DLD1 (cell line): Measurements from ENCODE around the gene APIP.

Experiments
- in situ Hi-C: cut with HindIII; loops from 2 replicates; pipeline ENCODE4 v1.10.0; 2017; ENCODE audit warnings: low sequenced_read_pairs

The APIP gene

DNA sequence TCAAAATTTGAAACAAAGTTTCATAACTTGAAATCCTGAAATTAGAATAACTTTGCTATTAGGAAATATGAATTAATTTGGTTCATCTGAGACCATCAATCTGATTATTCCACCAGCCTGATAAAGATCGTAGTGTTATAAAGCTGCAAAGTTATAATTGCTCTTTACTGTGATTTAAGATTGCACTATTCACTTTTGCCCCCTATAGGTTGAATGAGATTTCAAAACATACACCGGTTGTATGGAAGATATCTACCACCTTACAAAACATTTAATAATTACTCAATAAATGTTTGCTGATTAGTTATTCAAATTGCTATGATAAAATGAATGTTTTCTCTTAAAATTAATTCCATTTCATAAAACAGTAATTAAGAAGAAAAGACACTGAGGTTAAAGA lies 26.1 kb downstream of the APIP start:
- in situ Hi-C loops: no loop called here

DNA sequence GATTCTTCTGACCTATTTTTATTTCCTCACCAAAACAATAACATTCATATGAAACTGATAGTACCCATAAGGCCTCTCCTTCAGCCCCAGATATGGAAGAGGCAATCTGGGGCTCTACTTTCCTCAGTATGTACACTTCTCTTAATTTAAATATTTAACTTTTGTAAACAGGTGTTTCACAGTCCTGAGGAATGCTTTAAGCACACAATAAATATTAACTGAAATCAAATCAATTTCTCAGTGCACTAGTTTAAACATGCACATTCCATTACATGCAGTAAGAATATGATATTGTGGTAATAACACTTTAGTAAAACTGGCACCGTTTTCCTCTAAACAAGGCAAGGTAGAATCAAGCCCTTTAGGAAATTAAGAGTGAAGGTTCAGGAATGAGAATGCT lies 28.9 kb downstream of the APIP start:
- in situ Hi-C loops: no loop called here

DNA sequence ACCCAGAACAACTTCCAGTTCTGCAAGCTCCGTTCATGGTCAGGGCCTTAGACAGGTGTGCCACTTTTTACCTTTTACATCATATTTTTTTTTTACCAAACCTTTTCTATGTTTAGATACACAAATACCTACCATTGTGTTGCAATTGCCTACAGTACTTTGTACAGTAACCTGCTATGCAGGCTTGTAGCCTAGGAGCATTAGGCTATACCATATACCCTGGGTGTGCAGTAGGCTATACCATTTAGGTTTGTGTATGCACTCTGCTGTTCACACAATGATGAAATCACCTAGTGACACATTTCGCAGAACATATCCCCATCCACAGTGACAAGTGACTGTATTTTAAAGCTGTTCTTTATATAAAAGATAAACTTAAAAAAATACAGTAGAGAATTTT lies 29.6 kb downstream of the APIP start:
- in situ Hi-C loops: no loop called here

DNA sequence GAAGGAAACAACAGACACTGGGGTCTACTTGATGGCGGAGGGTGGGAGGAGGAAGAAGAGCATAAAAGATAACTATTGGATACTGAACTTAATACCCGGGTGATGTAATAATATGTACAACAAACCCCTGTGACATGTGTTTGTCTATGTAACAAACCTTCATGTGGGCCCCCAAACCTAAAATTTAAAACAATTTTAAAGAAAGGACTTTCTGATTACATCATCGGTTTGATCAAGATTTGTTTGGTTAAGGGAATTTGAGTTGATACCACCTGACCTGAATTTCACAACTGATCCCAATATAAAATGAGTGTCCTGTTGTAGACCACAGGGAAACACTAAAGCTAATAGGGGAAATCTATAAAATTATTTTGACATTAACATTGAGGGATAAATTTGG lies 34.3 kb downstream of the APIP start:
- in situ Hi-C loops: no loop called here

DNA sequence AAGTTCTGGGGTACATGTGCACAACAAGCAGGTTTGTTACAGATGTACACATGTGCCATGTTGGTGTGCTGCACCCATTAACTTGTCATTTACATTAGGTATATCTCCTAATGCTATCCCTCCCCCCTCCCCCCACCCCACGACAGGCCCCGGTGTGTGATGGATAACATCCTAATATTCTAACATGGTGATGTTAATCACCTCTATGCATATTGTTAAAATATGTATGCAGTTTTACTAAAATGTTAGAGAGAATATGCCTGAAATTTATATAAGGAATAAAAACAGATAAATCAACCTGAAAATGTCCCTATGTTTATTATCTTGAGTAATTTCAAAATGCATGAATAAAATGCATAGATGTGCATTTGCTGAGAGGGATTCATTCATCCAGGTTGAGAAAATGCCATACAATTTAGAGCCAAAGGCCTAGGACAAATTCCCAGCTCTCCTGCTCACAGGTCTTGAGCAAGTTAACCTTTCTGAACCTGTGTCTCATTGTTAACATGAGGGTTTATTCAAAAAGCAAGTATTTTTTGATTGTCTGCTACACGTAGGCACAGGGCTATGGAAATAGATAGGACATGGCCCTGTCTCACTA lies 38.7 kb downstream of the APIP start:
- in situ Hi-C loops: loop anchor here (5.0 kb wide), 1 partner anchor 290 kb away; no protein-coding TSS in a partner anchor

DNA sequence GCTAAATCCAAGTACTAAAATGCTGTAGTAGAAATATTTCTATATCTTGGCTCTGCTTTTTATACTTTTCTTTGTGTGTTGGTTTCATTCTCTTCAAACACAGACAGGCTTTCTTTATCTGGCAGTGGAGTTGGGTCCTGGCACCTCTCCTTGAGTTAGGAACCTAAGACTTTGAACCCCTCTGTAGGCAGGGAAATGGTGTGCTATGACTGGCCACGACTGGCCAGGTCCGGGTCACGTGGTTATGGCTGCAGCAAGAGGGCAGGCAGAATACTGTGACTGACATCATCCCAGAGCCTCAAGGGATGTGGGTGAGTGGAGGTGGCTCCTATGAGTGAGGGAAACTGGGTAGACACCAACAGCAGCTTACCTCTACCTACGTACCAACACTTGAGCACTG lies 42.0 kb downstream of the APIP start:
- in situ Hi-C loops: no loop called here

DNA sequence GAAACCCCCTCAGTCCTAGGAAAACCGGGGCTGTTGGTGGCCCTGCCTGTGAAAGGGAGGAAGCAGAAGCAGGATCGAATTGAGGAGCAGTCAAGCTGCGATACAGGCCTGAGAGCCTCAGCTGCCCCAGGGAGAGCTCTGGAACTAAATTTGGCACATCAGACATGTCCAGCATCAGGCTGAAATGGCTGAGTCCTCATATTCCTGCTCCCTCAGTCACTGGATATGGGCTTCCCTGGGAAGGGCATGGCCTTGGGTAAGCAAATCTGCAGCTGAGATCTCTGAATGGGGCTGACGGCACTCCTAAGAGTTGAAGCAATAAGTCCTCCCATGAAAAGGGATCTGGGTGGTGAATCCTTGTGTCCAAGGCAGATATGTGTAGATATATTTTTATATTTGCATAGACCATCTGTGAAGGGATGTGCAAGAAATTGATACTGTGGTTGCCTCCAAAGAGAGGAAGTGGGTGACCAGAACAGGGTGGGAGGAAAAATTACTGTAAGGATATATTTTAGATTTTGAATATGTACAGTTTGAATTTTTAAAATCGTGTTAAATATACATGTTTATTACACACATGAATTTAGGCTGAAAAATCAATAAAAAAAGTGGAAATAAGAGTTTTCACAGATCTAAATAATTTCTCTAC lies 45.5 kb downstream of the APIP start:
- in situ Hi-C loops: no loop called here

DNA sequence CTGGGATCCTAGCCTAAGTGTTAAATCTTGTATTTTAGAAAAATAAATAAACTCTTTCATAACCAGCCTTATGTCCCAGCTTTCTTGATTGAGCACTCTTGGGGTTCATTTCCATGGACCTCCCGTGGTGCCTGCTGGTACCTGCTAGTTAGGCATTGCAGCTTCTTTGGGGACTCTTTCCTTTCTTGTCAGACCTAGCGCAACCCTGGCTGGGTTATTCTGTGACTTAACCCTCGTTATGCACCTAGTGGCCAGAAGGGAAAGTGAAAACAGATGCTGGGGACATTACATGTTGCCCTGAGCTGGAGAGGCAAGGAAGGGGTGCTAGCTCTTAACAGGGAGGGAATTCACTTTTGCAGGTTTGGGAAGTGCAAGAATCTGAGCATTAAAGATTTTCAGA lies 46.8 kb downstream of the APIP start:
- in situ Hi-C loops: no loop called here

DNA sequence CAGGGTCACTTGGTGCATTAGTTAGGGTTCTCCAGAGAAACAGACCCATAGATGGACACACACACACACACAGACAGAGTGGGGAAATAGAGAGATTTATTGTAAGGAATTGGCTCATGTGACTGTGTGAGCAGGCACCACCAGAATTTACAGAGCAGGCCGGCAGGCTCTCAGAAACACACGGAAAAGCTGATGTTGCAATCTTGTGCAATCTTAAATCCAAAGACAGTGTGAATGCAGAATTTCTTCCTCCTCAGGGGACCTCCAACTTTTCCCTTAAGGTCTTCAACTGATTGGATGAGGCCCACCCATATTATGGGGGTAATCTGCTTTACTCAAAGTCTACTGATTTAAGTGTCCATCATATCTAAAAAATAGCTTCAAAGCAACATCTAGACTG lies 49.8 kb downstream of the APIP start:
- in situ Hi-C loops: no loop called here

DNA sequence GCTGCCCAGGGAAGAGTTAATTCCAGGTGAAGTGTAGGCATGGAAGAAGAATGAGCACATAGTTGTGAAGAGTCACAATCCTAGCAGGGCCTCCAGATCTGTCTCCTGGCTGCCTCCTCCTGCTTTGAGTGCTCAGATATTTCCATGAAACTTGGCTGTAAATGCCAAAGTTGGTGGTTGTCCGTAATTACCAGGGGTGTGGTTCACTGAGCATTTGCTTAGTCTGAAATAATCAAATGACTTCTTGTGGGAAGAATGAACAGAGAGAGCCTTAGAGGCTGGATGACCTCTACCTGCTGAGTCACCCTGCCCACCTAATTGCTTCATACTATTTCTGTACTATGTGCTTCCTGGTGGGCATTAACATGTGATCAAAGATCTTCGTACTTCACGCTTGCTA lies 50.9 kb downstream of the APIP start:
- in situ Hi-C loops: no loop called here

DNA sequence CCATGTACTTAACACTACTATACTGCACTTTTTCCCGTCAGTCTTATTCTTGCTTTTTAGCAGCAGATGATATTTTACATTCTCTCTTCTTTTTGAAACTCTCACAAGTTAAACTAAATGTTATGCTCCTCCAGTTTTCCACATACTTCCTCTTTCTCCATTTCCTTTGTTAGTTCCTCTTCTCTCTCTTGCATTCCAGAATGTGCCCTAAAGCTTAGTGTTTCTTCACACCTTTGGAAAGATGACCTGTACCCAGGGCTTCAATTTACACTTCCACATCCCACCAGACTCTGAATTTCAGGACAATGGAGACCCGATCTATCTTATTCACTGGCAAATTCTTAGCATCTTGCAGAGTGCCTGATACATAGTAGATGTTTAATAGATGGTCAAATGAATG lies 51.8 kb downstream of the APIP start:
- in situ Hi-C loops: no loop called here

DNA sequence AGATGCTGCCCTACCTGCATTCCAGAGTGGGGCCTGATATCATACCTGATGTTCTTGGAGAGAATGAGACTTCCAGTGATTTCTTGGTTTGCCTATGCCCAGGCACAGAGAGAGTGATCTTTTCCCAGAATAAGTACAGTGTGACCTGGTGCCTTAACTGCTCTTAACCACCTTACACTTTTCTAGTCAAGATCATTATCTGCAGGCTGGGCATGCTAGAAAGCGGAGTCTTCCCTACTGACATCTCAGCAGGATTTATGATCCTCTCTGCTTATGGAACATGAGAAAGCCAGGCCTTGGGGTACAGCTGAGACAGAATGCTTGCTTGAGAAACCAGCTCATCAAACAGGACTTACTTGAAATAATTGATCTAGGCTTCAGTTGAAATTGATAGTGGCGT lies 53.1 kb downstream of the APIP start:
- in situ Hi-C loops: no loop called here

DNA sequence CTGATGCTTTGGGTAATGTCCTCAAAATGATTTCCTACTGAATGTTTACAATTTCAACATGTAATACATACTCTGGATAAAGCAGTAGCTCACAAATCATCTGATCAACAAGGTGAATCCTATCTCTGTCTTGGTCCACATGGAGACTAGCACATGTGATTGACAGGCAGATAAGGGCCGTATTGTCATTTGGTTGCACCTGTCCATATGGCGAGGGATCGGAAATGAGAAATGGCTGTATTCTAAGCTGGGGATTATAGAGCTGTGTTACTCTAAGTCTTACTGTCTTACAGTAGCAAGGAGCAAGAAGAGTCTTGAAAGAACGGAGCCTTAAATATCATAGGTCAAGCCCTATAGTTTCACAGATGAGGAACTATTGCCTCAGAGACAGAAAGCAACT lies 55.7 kb downstream of the APIP start:
- in situ Hi-C loops: no loop called here

DNA sequence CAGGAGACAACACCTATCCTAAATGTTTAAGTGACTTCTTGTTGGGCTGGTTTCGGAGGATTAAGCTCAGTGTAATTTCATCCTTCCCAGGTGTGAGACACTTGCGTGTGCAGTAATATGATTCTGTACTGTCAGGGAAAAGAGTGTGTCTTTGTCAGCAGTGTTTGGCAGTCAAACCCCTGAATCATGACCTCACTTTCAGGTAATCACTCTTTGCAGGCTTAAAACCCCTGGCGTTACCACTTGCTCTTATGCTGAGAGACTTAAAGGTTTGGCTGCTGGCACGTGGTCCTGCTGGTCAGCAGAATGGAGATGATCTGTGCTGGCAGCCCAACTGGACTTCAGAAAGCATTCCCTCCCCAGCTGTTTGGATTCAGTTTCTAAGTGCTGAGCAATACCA lies 56.1 kb downstream of the APIP start:
- in situ Hi-C loops: no loop called here

DNA sequence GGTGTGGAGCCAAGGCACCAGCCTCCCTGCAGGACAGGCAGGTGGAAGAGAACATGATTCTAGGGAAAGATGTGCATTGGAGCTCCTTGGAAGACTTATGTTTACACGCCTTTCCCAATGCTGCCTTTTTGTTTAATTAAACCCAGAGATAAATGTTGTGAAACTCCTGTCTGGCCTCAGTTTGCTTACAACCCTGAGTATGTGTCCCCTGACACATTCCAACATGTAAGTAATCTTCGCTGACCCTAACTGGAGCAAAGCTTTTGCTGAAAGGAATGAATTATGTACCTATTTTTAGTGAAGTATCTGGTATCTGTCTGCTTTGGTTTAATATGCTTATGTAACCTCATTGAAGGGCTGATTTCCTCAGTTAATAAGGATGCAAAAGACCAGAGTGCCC lies 56.7 kb downstream of the APIP start:
- in situ Hi-C loops: no loop called here

DNA sequence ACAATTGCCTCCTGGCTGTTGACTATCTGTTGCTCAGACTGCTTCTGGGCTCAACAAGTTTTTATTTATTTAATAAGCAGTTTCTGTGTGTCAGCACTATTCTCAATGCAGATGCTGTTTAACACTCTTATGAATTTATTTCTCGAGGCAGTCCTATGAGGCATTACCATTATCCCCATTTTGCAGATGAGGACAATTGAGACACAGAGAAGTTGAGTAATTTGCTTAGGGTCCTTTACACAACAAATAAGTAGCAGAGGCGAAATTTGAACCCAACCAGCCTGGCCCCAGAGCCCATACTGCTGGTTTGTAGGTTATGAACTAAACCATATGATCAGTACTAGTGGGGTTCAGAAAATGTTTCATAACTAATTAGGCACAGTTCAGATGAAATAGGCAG lies 58.7 kb downstream of the APIP start:
- in situ Hi-C loops: no loop called here

DNA sequence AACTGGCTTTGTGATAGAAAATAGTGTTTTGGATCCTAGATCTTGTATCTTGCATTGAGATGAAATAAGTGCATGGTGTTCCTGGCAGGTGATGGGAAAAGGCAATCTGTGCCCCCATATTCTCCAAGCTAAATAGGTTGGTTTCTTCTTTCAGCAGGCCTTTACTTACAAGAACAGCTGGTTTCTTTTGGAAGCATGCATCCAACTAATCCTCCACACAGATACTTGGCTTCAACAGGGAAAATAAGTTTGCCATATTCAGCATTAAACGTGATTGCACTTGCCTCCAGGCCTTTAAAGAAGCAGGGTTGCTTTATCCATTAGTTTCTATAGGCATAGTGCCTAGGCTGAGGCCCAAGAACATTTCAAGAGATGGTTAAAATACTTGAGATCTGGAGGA lies 59.9 kb downstream of the APIP start:
- in situ Hi-C loops: no loop called here

DNA sequence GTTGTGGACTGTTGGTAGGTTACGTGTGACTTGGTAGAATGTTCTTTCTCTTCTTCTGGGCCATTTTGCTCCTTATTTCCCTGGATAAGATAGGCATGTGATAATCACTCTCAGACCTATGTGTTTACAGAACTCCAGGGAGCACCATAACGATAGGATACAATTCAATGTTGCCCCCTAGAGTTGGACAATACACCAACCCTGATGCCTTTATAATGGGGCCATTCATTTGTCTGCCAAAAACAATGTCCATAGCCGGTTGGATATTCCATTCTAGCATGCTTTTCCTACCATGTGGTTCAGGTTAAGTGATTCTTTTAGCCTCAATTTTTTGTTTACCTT lies 60.5 kb downstream of the APIP start:
- in situ Hi-C loops: no loop called here

DNA sequence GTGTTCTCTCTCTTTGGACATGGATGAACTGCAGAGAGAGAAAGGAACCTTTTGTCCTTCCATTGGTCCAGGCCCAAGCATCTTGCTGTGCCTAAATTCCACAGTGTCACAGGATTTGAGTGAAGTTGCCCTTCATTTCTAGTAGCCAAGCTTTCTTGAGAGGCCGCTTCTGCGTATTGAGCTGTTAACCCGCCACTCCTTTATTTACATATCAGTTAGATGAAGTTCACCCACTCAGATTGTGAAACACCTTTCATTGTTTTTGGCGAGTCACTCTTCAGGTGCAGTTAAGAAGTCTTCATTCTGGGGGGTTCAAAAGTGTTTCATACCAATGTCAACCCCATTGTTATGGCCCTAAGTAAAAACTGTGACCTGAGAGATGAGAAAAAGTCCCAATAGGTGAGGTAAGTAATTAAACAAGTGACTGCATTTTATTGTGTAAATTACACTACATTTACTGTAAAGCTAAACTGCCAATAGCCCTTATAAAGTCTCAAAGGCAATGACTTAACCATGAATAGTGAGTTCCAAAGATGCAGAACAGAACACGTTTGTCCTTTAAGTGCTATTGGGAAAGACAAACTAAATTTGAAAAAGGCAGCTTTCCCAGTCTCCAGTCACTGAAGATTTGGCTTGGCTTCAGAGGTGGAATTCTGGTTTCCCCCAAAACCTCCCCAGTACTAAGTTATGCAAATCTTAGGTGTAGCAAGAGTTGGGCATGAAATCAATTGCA lies 61.0 kb downstream of the APIP start:
- in situ Hi-C loops: no loop called here

DNA sequence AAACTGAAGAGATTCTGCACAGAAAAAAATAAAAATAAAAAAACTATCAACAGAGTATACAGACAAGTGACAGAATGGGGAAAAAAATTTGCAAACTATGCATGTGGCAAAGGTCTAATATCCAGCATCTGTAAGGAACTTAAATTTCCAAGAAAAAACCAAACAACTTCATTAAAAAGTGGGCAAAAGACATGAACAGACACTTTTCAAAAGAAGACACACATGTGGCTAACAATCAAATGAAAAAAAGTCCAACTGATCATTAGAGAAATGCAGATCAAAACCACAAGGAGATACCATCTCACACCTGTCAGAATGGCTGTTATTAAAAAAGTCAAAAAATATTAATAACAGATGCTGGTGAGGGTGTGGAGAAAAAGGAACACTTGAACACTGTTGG lies 64.3 kb downstream of the APIP start:
- in situ Hi-C loops: no loop called here

DNA sequence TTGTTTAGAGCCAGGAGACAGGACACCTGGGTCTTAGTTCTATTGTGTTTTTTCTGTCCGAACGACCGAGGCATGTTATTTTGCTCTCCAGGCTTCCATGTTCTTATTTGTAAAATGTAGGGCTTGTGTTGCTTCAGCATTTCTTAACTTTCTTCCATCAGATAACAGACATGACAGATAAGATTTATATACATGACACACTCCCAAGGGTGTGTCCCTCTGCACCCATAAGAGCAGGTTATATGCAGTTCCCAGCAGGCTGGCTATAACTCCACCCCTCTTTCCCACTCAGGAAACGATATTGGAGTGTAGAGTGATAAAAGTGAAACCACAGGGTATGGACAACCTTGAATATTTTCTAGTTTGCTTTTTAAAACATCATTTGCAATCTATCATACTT lies 65.8 kb downstream of the APIP start:
- in situ Hi-C loops: no loop called here

DNA sequence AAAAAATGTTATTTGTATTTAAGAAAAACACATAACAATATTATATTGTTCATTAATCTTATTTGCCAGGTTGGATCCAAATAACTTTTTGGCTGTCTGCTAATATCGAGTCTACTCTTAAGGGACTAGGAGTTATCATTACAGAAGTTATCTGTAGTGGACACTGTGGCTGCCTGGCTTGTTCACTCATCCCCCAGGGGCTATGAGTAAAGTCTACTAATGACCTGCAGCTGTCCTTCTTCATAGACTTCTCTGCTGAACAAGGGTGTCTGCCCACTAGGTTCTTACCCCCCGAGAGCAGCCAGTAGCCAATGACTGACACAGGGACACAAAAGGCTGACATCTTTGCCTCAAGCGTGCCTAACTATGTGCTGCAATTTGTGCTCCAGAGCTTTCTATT lies 69.7 kb downstream of the APIP start:
- in situ Hi-C loops: no loop called here
